GM19455 (cell line): ENCODE data around the gene PUM2.
A peak's percentile ranks its signal among the peaks of the same experiment; 100 is the strongest.
"Not testable (repeated sequence)": the region's sequence is repeated elsewhere in the genome, so short reads cannot be mapped to it uniquely, and the experiment has no call there.

ENCODE experiments used
- ATAC-seq: cut with Tn5 transposase; IDR thresholded peaks from one replicate; pipeline ENCODE4 v1.9.1; 2021; ENCODE audit not compliant: unreplicated experiment

Gene PUM2

GRCh38 chr2:20350753-20351554 is at the start of gene PUM2:
TSS of gene PUM2 (minus strand) at chr2:20350844. CDS start at chr2:20327360, 23,484 bp downstream.
- ATAC-seq = peak; percentile 78

DNA sequence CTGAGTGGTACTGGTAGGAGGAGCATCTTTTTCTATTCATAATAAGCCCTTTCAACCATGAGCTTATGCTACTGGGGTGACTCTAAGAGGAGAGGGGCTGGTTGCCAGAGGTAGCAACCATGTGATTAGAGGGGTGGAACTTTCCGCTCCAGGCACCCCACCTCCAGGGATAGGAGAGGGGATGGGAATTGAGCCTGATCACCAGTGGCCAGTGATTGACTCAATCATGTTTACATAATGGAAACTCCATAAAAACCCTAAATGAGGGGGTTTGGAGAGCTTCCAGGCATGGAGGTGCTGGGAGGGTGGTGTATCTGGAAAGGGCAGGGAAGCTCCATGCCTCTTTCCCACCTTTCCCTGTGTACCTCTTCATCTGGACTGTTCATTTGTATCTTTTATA is 49.7 kb upstream of the PUM2 start:
- no peak for ATAC-seq

- no peak for ATAC-seq
Observed at GRCh38 chr2:20398956-20399567, 48.4 kb upstream of the PUM2 start.

GRCh38 chr2:20397811-20398447 is 47.3 kb upstream of the PUM2 start:
- no peak for ATAC-seq

GRCh38 chr2:20396356-20397000 is 45.8 kb upstream of the PUM2 start:
- no peak for ATAC-seq

DNA sequence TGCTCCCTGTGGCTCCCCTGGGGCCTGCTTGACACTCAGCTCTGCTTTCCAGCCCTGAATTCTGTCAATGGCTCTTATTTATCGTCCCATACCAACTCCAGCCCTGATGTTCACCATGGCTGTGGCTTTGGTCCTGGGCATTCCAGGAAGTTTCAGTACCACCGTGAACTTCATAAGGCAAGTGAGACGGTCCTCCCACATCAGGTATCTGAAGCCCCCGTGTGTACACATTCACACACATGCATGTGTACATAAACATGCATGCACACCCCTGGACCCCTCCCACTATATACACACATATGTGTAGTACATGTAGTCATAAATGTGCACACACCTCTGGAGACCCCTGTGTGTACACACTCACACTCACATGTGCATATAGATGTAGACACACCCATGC is 43.3 kb upstream of the PUM2 start:
- ATAC-seq = no peak

GRCh38 chr2:20391951-20392699 is 41.5 kb upstream of the PUM2 start:
- ATAC-seq = no peak

DNA sequence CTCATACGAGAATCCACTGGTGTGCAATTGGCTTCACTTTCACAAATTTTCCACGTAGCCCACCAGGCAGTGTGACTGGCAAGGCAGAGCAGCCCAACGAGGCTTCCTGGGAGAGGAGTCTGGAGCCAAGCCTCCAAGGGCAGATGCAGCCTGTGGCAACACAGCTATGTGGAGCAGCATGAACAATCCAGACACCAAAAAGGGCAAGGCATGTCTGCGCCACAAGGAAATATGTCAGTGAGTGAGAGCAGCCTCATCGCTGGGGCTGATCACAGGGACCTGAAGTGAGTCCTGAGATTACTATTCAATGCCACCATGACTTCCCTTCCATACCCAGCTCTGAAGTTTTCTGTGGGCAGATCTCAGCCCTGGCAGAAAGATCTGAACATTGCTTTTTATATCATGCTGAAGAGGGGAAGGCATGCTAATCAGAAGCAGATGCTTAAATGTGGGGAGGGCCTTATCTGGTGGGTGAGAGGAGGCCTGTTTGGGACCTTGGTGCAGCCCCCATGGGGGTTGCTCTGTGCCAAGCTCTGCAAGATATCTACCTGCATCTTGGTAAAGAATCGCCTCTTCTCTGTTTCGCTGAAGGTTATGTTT is 40.0 kb upstream of the PUM2 start:
- no peak for ATAC-seq

GRCh38 chr2:20384953-20385352 is 34.3 kb upstream of the PUM2 start:
- no peak for ATAC-seq

DNA sequence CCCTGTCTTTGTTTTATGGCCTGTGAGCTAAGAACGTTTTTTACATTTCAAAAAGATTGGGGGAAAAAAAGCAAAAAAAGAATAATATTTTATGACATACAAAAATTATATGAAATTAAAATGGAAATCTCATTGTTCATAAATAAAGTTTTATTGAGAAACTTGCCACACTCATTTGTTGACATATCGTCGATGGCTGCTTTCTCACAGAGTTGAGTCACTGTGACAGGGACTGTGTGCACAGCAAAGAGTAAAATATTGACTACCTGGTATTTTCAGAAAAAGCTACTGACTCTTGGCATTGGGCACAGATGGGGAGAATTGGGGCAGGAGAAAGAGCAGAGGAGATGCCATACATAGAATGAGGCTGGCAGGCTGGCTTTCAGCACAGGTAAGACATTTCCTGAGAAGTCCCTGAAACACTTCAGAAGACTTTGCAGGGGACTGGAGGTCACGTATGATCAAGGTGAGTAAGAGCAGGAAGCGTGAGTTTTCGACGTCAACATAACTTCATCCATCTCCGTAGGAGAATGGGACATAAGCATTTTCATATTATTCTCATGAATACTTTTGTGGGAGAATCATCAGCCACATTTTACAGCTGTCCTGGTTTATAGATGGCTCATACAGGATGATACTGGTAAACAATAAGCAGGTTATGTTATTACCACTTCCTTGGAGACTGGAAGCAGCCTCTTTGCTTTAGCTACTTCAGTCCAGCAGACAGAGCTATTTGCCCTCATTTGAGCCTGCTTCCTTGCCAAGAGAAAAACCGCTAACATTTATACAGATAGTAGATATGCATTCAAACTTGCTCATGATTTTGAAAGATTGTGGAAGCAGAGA is 32.5 kb upstream of the PUM2 start:
- ATAC-seq = no peak

DNA sequence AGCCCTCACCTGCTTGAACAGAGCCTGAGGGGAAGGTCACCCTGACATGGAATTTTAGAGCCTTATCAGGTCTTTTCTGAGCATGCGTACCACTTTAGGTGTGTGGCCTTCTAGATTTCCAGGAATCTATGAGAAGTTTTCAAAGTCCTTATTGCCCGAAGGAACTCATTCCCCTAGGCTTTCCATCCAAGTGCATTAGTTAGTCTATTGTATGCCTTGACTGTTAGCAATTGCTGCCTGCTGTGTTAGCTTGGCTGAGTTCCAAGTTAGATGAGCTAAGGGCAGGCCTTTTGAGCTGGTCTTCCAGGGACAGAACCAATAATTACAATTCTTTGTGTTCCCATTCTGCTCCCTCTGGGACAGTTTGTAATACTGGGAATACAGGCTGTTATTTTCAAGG is 30.8 kb upstream of the PUM2 start:
- ATAC-seq = no peak

GRCh38 chr2:20378891-20379519 is 28.4 kb upstream of the PUM2 start:
- ATAC-seq = no peak

DNA sequence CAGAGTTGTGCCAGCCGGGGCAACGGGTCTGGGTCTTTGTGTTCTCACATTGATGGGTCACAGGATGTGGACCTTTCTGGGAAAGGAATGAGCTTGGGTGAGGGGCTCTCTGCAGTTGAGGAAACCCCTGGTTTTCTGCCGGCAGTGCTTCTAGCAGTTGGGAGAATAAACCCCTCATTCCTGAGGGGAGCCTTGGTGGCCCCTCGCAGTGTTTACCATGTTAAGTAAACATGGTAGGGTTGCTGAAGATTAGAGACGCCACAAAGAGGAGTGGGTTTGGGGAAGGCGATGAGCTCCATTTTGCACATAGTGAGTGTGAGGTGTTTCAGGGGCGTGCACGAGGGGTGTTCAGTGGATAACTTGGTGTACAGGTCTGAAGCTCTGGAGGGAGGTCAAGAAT is 27.7 kb upstream of the PUM2 start:
- no peak for ATAC-seq

DNA sequence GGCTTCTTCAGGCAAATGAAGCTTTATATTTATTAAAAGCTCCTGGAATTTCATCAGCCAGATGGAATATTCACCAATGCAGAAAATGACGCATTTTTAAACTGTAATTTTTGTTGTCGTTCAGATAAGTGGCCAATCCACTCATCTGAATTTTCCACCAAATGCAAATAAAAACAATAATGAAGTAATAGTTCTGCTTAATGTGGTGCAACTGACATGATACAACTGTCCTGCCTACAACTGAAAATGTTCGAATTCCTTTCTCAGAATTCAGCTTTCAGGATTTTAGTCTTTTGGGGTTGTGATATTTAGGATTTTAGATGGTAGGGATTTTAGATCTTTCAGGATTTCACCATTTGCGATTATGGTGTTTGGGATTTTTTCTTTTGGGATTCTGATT is 27.1 kb upstream of the PUM2 start:
- no peak for ATAC-seq

- ATAC-seq = not testable (repeated sequence)
Observed at GRCh38 chr2:20374982-20375381, 24.3 kb upstream of the PUM2 start.

DNA sequence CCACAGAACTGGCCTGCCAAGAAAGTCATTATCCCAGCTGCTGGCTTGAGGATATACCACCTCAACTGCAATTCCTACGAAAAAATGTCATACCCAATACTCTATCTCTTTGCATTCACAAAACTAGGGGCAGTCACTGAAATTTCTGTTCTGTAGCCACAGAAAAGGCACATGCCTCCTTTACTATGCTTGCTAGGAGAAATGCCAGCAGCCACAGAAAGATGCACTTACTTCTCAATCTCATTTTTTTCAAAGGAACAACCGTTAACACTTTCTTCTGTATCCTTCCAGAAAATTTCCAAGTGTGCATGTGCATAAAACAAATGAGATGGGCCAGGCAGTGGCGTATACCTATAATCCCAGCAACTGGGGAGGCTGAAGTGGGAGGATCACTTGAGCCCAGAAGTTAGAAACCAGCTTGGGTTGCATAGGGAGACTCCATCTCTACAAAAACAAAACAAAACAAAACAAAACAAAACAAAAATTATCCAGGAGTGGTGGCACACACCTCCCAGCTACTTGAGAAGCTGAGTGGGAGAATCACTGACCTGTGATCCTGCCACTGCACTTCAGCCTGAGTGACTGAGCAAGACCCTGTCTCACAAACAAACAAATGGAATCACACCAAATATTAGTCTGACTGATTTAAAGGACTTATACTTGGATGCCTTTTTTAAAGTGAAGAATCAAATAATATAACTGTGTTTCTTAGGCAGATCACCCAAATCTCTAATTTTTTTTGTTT is 22.4 kb upstream of the PUM2 start:
- no peak for ATAC-seq

DNA sequence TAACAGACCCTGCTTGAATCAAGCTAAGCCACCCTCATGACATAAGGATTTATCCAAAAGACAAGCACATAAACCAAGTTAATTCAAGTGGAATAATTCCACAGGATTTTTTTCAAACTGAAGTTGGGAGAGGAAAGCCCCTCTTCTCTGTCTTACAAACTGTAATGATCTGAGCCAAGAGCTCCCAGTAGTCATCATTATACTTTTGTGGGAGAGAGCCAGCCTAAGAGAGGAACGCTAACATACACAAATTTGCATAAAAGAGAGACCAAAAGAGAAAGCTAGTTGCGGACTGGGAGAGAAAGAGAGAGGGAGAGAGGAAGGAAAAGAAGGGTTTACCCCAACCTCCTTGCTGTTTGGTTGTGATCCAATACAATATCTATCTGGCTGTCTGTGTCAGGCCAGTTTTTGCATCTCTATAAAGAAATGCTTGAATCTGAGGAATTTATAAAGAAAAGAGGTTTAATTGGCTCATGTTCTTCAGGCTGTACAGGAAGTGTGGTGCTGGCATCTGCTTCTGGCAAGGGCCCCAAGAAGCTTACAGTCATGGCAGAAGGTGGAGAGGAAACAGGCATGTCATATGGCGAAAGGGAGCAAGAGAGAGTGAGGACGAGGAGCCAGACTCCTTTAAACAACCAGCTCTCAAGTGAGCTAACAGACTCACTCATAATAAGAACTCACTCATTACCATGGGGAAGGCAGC is 20.8 kb upstream of the PUM2 start:
- ATAC-seq = no peak

- ATAC-seq = no peak
Observed at GRCh38 chr2:20370191-20370590, 19.5 kb upstream of the PUM2 start.
